AG08396 (cell line): ENCODE data around the gene BZW2.

Experiments
- DNase-seq: peaks from one replicate; pipeline ENCODE4 v3.0.0; 2012; ENCODE audit warnings: low spot score, mixed read lengths

Gene BZW2

GRCh38 chr7:16721541-16721940 is 75.6 kb downstream of the BZW2 start:
- DNase-seq = no peak

- no peak for DNase-seq
Observed at GRCh38 chr7:16724344-16724743, 78.4 kb downstream of the BZW2 start.

- no peak for DNase-seq
Observed at GRCh38 chr7:16726189-16726588, 80.2 kb downstream of the BZW2 start.

- DNase-seq = no peak
Observed at GRCh38 chr7:16727736-16728135, 81.8 kb downstream of the BZW2 start.

GRCh38 chr7:16728811-16729210 is 82.8 kb downstream of the BZW2 start:
- DNase-seq = no peak

GRCh38 chr7:16729541-16729940 is 83.6 kb downstream of the BZW2 start:
- no peak for DNase-seq

- no peak for DNase-seq
Observed at GRCh38 chr7:16730937-16731336, 85.0 kb downstream of the BZW2 start.

GRCh38 chr7:16732828-16733227 is 86.8 kb downstream of the BZW2 start:
- DNase-seq = no peak

- no peak for DNase-seq
Observed at GRCh38 chr7:16734148-16734726, 88.3 kb downstream of the BZW2 start.

GRCh38 chr7:16735020-16735419 is 89.0 kb downstream of the BZW2 start:
- no peak for DNase-seq

- no peak for DNase-seq
Observed at GRCh38 chr7:16738011-16738688, 92.2 kb downstream of the BZW2 start.

GRCh38 chr7:16739863-16740622 is 94.1 kb downstream of the BZW2 start:
- peak; percentile 87 for DNase-seq

GRCh38 chr7:16740623-16740953 is 94.6 kb downstream of the BZW2 start:
- DNase-seq = no peak

GRCh38 chr7:16740996-16741395 is 95.0 kb downstream of the BZW2 start:
- no peak for DNase-seq

- no peak for DNase-seq
Observed at GRCh38 chr7:16741676-16742075, 95.7 kb downstream of the BZW2 start.

GRCh38 chr7:16742547-16742946 is 96.6 kb downstream of the BZW2 start:
- DNase-seq = no peak

GRCh38 chr7:16743236-16743635 is 97.3 kb downstream of the BZW2 start:
- DNase-seq = no peak

- DNase-seq = no peak
Observed at GRCh38 chr7:16744518-16745250, 98.7 kb downstream of the BZW2 start.

- DNase-seq = no peak
Observed at GRCh38 chr7:16745645-16746044, 99.7 kb downstream of the BZW2 start.

GRCh38 chr7:16747102-16747501 is 101.1 kb downstream of the BZW2 start:
- DNase-seq = no peak

- peak; percentile 75 for DNase-seq
Observed at GRCh38 chr7:16753102-16753931, 107.3 kb downstream of the BZW2 start, which contains the start of gene TSPAN13. Gene TSPAN13, plus strand, starts transcription at chr7:16753755. Its CDS starts 213 bp downstream, at chr7:16753968.
